Spleen (tissue), 11 donors: Measurements from ENCODE around the gene KIF17. TPM values are rescaled to one million over a fixed set of nuclear protein-coding genes. Genes with fewer than 3 reads are reported as not detected.

Experiments
- DNase-seq: peaks from one replicate; pipeline ENCODE4 v3.0.0-alpha.2; 2020
- H3K27ac ChIP-seq, 8 donors: fragments of 200-600 bp; sonication (generic) in 7 of 8; 1 replicate in 4 of 8; 2 replicates in 4 of 8; pipeline versions ENCODE4 v1.5.0 to v1.8.0; 2016 to 2021; ENCODE audit warnings: inconsistent platforms in 4 of 8, mild to moderate bottlenecking in 4 of 8, moderate library complexity in 1 of 8
- H3K27me3 ChIP-seq, 7 donors: fragments of 200-600 bp; sonication (generic) in 6 of 7; replicated peaks in 1 of 7; 1 replicate in 4 of 7; 2 replicates in 3 of 7; pipeline versions ENCODE4 v1.5.0 to v1.8.0; 2016 to 2021; ENCODE audit warnings: inconsistent platforms in 3 of 7, mild to moderate bottlenecking in 1 of 7
- H3K36me3 ChIP-seq, 6 donors: fragments of 200-600 bp; sonication (generic) in 5 of 6; 1 replicate in 4 of 6; 2 replicates in 2 of 6; pipeline versions ENCODE4 v1.5.0 to v1.8.0; 2016 to 2021; ENCODE audit warnings: inconsistent platforms in 2 of 6
- H3K4me1 ChIP-seq, 6 donors: fragments of 200-600 bp; sonication (generic) in 5 of 6; 1 replicate in 3 of 6; 2 replicates in 3 of 6; pipeline versions ENCODE4 v1.5.0 to v1.8.0; 2016 to 2021; ENCODE audit warnings: inconsistent platforms in 3 of 6
- H3K4me3 ChIP-seq, 8 donors: fragments of 200-600 bp; sonication (generic) in 7 of 8; 1 replicate in 4 of 8; 2 replicates in 4 of 8; pipeline versions ENCODE4 v1.5.0 to v1.8.0; 2016 to 2021; ENCODE audit warnings: inconsistent platforms in 4 of 8, mild to moderate bottlenecking in 4 of 8, moderate library complexity in 2 of 8
- H3K9me3 ChIP-seq, 8 donors: fragments of 200-600 bp; sonication (generic) in 7 of 8; 1 replicate in 4 of 8; 2 replicates in 4 of 8; pipeline versions ENCODE4 v1.5.0 to v1.8.0; 2016 to 2021; ENCODE audit warnings: inconsistent platforms in 4 of 8
- POLR2A ChIP-seq, 3 donors: fragments of 450-650 bp; IDR thresholded peaks; one replicate each; pipeline ENCODE4 v1.5.1; 2017; ENCODE audit warnings: antibody characterized with exemption in 3 of 3, mild to moderate bottlenecking in 1 of 3
- POLR2AphosphoS5 ChIP-seq, 3 donors: sonication (generic); formaldehyde crosslinking; IDR thresholded peaks; one replicate each; pipeline ENCODE4 v1.5.1; 2017; ENCODE audit warnings: antibody characterized with exemption in 3 of 3
- WGBS, 5 donors: extraction: QIAGEN DNeasy Blood & Tissue Kit in 3 of 5; methylation state at CpG; one replicate each; pipeline versions ENCODE4 v1.1.5 to v1.1.7; 2013 to 2018; 5-methylcytosine and 5-hydroxymethylcytosine counted together
- intact Hi-C: fragments of 100-400 bp; cut with DNase I; formaldehyde crosslinking; loops from one replicate; pipeline ENCODE4 v1.15.0; 2023; ENCODE audit warnings: low total_unique reads
- polyA plus RNA-seq, 3 donors: library from polyadenylated mRNA; stranded (reverse); fragments of 200-250 nt; gene quantifications; one replicate each; pipeline ENCODE4 v1.2.1, GENCODE V29; 2013
- total RNA-seq, 7 donors: library from RNA; depleted of rRNA in 3 of 7; stranded (reverse); fragments of >200 nt in 3 of 7; fragmentation: NEBNext Ultra II Directional in 4 of 7; extraction: Animal tissue kit (Norgen Biotek cat#: 25700) in 4 of 7; gene quantifications; one replicate each; pipeline versions ENCODE4 v1.1.0 to v1.2.1, GENCODE V29; 2016 to 2021
- TF ChIP-seq, protein P1 (sequence below), 11 experiments: fragments of 200-600 bp in 7 of 11; fragments of 450-650 bp in 4 of 11; sonication (generic) in 4 of 11; IDR thresholded peaks in 8 of 11; conservative IDR thresholded peaks in 3 of 11; 1 replicate in 7 of 11; 2 replicates in 4 of 11; pipeline versions ENCODE4 v1.4.0 to v1.8.0; 2016 to 2021; ENCODE audit warnings: antibody characterized with exemption in 11 of 11, inconsistent platforms in 4 of 11, mild to moderate bottlenecking in 1 of 11
- donor health status: healthy with polysubstance abuse.
- donor health status: DM: no; HTN: no; CAD: no; lungs with moderate emphysema.
- donor health status: DM: no; HTN: no; CAD: no.
- donor health status: Bipolar disorder and iron deficiency.
- donor health status: healthy.
- donor health status: DM: no; HTN: no; CAD: no.
- donor health status: DM: yes; HTN: yes; CAD: no.

The KIF17 gene
- total and polyA plus RNA-seq, 10 donors, result 8.3 to 82.2 (median 47.6) TPM

GRCh38 chr1:20753589-20753988 is 35.8 kb upstream of the KIF17 start:
- intact Hi-C loops, result no loop called here
- DNase-seq, result no peak
- H3K4me1 ChIP-seq, result no peaks in the 10 kb centered on the region
- 88 to 94% (median 90%) methylated on average over 3 of the region's 3 CpGs for WGBS, 5 donors
- no peaks in the 10 kb centered on the region for H3K9me3 ChIP-seq
- TF ChIP-seq POLR2A (IDR thresholded peaks at IDR 0.05), result no peak
- TF ChIP-seq, protein P1, sequence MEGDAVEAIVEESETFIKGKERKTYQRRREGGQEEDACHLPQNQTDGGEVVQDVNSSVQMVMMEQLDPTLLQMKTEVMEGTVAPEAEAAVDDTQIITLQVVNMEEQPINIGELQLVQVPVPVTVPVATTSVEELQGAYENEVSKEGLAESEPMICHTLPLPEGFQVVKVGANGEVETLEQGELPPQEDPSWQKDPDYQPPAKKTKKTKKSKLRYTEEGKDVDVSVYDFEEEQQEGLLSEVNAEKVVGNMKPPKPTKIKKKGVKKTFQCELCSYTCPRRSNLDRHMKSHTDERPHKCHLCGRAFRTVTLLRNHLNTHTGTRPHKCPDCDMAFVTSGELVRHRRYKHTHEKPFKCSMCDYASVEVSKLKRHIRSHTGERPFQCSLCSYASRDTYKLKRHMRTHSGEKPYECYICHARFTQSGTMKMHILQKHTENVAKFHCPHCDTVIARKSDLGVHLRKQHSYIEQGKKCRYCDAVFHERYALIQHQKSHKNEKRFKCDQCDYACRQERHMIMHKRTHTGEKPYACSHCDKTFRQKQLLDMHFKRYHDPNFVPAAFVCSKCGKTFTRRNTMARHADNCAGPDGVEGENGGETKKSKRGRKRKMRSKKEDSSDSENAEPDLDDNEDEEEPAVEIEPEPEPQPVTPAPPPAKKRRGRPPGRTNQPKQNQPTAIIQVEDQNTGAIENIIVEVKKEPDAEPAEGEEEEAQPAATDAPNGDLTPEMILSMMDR (IDR thresholded peaks at IDR 0.05 in 8 of 11, conservative IDR thresholded peaks at IDR 0.05 in 3 of 11), result no peak
- TF ChIP-seq POLR2AphosphoS5 (IDR thresholded peaks at IDR 0.05), result no peak
- peaks cover 0 to 100% (median 69%) of the 10 kb centered on the region in 6 donors for H3K36me3 ChIP-seq
- no peaks in the 10 kb centered on the region for H3K27me3 ChIP-seq
- H3K4me3 ChIP-seq, result no peak overlapping the region
- H3K27ac ChIP-seq, result no peak overlapping the region

DNA sequence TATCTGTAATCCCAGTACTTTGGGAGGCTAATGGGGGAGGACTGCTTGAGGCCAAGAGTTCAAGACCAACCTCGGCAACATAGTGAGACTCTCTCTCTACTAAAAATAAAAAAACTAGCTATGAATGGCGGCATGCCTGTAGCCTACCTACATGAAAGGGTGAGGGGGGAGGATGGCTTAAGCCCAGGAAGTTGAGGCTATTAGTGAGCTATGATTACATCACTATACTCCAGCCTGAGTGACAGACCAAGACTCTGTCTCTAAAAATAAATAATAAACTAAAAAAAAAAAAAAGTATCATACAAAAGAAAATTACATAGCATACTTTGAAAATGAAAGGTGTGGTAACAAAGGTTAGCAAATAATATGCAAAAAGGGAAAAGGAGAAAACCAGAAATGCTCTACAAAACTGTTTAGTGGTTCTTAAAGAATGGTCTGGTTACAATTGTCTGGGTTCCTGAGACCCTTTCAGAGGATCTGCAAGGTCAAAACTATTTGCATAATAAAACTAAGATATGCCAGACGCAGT is 33.7 kb upstream of the KIF17 start:
- Histone ChIP-seq H3K4me3 (no peak overlapping the region), H3K27me3 (no peaks in the 10 kb centered on the region), H3K4me1 (no peaks in the 10 kb centered on the region), H3K27ac (no peak overlapping the region), H3K9me3 (no peaks in the 10 kb centered on the region), H3K36me3 (peaks cover 0 to 100% (median 69%) of the 10 kb centered on the region in 6 donors)
- DNase-seq, result no peak
- intact Hi-C loops, result no loop called here
- WGBS, 5 donors, result 79 to 91% (median 87%) methylated on average over 3 of the region's 3 CpGs
- TF ChIP-seq POLR2A (IDR thresholded peaks at IDR 0.05) (no peak), POLR2AphosphoS5 (IDR thresholded peaks at IDR 0.05) (no peak)
- TF ChIP-seq, protein P1 (IDR thresholded peaks at IDR 0.05 in 8 of 11, conservative IDR thresholded peaks at IDR 0.05 in 3 of 11), result no peak

- no peaks in the 10 kb centered on the region for H3K27me3 ChIP-seq
- no peaks in the 10 kb centered on the region for H3K4me1 ChIP-seq
- TF ChIP-seq POLR2A (IDR thresholded peaks at IDR 0.05) (no peak), POLR2AphosphoS5 (IDR thresholded peaks at IDR 0.05) (no peak)
- TF ChIP-seq, protein P1 (IDR thresholded peaks at IDR 0.05 in 8 of 11, conservative IDR thresholded peaks at IDR 0.05 in 3 of 11), result no peak
- H3K27ac ChIP-seq, result no peak overlapping the region
- no peak overlapping the region for H3K4me3 ChIP-seq
- no peaks in the 10 kb centered on the region for H3K9me3 ChIP-seq
- intact Hi-C loops, result no loop called here
- H3K36me3 ChIP-seq, result peaks cover 6 to 100% (median 73%) of the 10 kb centered on the region in 6 donors
- DNase-seq, result no peak
These were observed 24.9 kb upstream of the KIF17 start for GRCh38 chr1:20742671-20743070.

DNA sequence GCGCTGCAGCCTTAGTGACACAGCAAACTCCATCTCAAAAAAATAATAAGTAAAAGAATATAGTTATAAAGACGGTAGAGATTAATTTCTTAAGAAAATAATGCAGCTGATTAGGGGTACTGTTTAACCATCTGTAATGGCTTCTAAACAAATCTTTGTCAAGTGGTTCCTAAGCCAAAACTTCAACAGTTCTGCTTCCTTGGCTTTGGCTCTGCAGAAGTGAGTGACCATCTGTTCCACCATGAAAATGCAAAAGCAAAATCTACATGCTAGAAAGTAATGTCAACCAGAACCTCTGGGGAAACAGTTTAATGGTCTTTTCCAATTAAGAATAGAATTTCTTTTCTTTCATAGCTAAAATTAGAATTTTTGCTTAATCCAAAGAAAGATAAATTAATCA is 23.0 kb upstream of the KIF17 start:
- 88 to 99% (median 95%) methylated on average over 2 of the region's 2 CpGs for WGBS, 5 donors
- peaks cover 6 to 100% (median 59%) of the 10 kb centered on the region in 6 donors for H3K36me3 ChIP-seq

More for the DNA sequence above, 23.0 kb upstream of the KIF17 start:
- Histone ChIP-seq H3K4me1 (no peaks in the 10 kb centered on the region), H3K9me3 (no peaks in the 10 kb centered on the region), H3K27me3 (no peaks in the 10 kb centered on the region), H3K4me3 (no peak overlapping the region), H3K27ac (no peak overlapping the region)
- intact Hi-C loops, result no loop called here
- DNase-seq, result no peak
- TF ChIP-seq POLR2AphosphoS5 (IDR thresholded peaks at IDR 0.05), result no peak
- TF ChIP-seq POLR2A (IDR thresholded peaks at IDR 0.05), result no peak
